Measurements from ENCODE around the gene BCL2L13.

GRCh38 chr22:17656870-17657395 is 18.4 kb downstream of the BCL2L13 start:
- no peak for TF ChIP-seq CTCF (IDR thresholded peaks at IDR 0.05)
- no peak for TF ChIP-seq POLR2A (IDR thresholded peaks at IDR 0.05)

All from uterus (tissue), 2 donors.